ENCODE data around the gene ZNF175.
A peak's percentile ranks its signal among the peaks of the same experiment; 100 is the strongest.

ZNF175 gene

GRCh38 chr19:51552608-51552995, 18.5 kb upstream of the ZNF175 start:
- peaks cover 87% of the 10 kb centered on the region for H3K27me3 ChIP-seq (ENCODE audit: insufficient read depth, low read depth, severe bottlenecking)
- peaks cover 5% of the 10 kb centered on the region for H3K9me3 ChIP-seq (ENCODE audit: severe bottlenecking)
- DNase-seq, result no peak
- H3K27ac ChIP-seq, result no peak overlapping the region
- no peak overlapping the region for H3K4me3 ChIP-seq (ENCODE audit: low read depth, low read length)
- no peak for TF ChIP-seq CTCF (IDR thresholded peaks at IDR 0.05; ENCODE audit: low read depth, low read length)
- H3K36me3 ChIP-seq, result no peaks in the 10 kb centered on the region

GRCh38 chr19:51552996-51553725, 17.9 kb upstream of the ZNF175 start:
- Histone ChIP-seq H3K4me3 (ENCODE audit: low read depth, low read length) (no peak overlapping the region), H3K27ac (no peak overlapping the region), H3K9me3 (ENCODE audit: severe bottlenecking) (peaks cover 5% of the 10 kb centered on the region), H3K27me3 (ENCODE audit: insufficient read depth, low read depth, severe bottlenecking) (peaks cover 84% of the 10 kb centered on the region), H3K36me3 (no peaks in the 10 kb centered on the region)
- DNase-seq, result no peak
- no peak for TF ChIP-seq CTCF (IDR thresholded peaks at IDR 0.05; ENCODE audit: low read depth, low read length)

GRCh38 chr19:51559240-51559639, 11.8 kb upstream of the ZNF175 start:
- TF ChIP-seq CTCF (IDR thresholded peaks at IDR 0.05; ENCODE audit: low read depth, low read length), result no peak
- Histone ChIP-seq H3K4me3 (ENCODE audit: low read depth, low read length) (no peak overlapping the region), H3K27ac (no peak overlapping the region), H3K36me3 (no peaks in the 10 kb centered on the region), H3K9me3 (ENCODE audit: severe bottlenecking) (peaks cover 5% of the 10 kb centered on the region), H3K27me3 (ENCODE audit: insufficient read depth, low read depth, severe bottlenecking) (peaks cover 81% of the 10 kb centered on the region)
- DNase-seq, result no peak

GRCh38 chr19:51560339-51560738, 10.7 kb upstream of the ZNF175 start:
- DNase-seq, result no peak
- TF ChIP-seq CTCF (IDR thresholded peaks at IDR 0.05; ENCODE audit: low read depth, low read length), result no peak
- Histone ChIP-seq H3K27ac (no peak overlapping the region), H3K36me3 (no peaks in the 10 kb centered on the region), H3K9me3 (ENCODE audit: severe bottlenecking) (peaks cover under 1% of the 10 kb centered on the region), H3K4me3 (ENCODE audit: low read depth, low read length) (no peak overlapping the region), H3K27me3 (ENCODE audit: insufficient read depth, low read depth, severe bottlenecking) (peaks cover 81% of the 10 kb centered on the region)

GRCh38 chr19:51564791-51565190, 6.3 kb upstream of the ZNF175 start:
- DNase-seq, result no peak
- no peak overlapping the region for H3K27ac ChIP-seq

More at GRCh38 chr19:51564791-51565190, 6.3 kb upstream of the ZNF175 start:
- peak; percentile 31; the same call in 1 of the 2 replicates for TF ChIP-seq CTCF (IDR thresholded peaks at IDR 0.05; ENCODE audit: low read depth, low read length)
- Histone ChIP-seq H3K4me3 (ENCODE audit: low read depth, low read length) (no peak overlapping the region), H3K36me3 (no peaks in the 10 kb centered on the region), H3K9me3 (ENCODE audit: severe bottlenecking) (no peaks in the 10 kb centered on the region), H3K27me3 (ENCODE audit: insufficient read depth, low read depth, severe bottlenecking) (peaks cover 82% of the 10 kb centered on the region)
